Activated CD8-positive, alpha-beta memory T cell treated with anti-CD3 and anti-CD28 coated beads, Interleukin-2, amount 50 U/mL, for 24 hours (primary cell): Measurements from ENCODE around the gene AVPI1.
"Not testable (repeated sequence)": the region's sequence is repeated elsewhere in the genome, so short reads cannot be mapped to it uniquely, and the experiment has no call there.

Experiments used
- DNase-seq: peaks from one replicate; pipeline ENCODE4 v3.0.0-alpha.2; 2020; ENCODE audit errors: extremely low read depth

The AVPI1 gene

DNA sequence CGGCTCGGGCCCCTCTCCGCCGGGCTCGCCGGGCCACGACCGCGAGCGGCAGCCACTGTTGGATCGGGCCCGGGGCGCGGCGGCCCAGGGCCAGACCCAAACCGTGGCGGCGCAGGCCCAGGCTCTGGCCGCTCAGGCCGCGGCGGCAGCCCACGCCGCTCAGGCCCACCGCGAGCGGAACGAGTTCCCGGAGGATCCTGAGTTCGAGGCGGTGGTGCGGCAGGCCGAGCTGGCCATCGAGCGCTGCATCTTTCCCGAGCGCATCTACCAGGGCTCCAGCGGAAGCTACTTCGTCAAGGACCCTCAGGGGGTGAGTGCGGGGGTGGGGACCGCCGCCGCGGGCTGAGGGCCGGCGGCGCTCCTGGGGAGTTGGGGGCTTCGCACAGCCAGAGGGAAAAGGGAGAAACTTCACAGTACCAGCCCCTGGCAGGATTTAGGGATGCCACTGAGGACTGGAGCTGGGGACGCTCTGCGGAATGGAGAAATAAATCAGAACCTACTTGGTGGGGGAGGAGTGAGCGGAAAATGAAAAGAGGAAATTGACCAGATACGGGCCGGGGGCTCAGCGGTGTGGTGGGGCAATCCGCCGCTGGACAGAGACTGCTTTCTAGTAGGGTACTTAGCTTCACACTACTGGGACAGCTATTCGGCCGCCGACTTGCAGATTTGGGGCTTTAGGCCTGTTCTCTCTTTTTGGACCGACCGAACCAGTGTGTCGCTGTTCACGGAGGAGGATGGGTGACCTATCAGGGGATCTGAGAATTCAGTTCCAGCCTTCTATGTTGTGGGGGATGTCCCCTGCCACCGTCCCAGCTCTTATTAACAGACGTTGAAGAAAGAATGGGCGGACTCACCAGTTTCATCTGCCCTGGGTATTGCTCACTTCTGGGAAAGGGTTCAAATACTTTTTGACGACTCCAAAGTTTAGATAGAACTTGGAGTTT lies 45.9 kb downstream of the AVPI1 start:
- DNase-seq = no peak

DNA sequence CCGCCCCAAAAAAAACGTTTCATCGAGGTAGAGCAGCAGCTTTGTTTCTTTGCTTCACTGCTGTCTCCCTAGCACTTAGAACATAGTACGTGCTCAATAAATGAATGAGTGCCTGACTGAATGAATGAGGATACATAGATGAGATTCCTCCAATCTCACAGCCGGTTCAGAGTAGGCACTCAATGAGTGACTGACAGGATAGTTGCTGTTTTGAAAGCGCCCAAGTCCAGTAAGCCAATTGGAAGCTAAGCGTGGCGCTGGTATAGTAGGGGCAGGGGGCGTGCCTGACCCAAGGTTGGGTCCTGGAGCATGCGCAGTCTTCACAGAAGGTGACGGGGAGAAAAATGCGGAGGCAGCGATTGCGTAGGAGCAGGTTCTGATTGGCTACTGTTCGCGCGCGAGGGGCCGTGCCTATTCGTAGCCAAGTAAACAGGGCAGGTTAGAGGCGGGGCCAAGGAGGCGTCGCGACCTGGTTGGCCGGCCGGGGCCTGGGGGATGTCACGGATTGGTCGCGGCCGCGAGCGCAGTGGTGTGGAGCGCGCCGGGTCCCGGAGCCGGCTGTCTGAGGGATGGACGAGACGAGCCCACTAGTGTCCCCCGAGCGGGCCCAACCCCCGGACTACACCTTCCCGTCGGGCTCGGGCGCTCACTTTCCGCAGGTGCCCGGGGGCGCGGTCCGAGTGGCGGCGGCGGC lies 46.7 kb downstream of the AVPI1 start, which contains the start of gene PI4K2A:
PI4K2A (plus strand) TSS at position 498 of the 694 bp plus-strand sequence; CDS start at position 570, 72 bp downstream.
- DNase-seq = peak; percentile 98

DNA sequence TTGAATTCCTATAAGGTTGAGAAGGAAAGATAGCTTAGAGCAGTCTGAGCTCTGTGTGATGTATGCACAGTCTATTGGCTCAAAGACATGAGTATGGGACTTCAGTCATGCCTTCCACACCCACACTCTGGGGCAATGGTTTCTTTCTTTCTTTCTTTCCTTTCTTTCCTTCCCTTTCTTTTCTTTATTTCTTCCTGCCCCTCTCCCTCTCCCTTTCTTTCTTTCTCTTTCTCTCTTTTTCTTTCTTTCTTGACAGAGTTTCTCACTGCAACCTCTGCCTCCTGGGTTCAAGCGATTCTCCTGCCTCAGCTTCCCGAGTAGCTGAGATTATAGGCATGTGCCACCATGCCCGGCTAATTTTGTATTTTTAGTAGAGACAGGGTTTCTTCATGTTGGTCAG lies 48.0 kb downstream of the AVPI1 start:
- not testable (repeated sequence) for DNase-seq

DNA sequence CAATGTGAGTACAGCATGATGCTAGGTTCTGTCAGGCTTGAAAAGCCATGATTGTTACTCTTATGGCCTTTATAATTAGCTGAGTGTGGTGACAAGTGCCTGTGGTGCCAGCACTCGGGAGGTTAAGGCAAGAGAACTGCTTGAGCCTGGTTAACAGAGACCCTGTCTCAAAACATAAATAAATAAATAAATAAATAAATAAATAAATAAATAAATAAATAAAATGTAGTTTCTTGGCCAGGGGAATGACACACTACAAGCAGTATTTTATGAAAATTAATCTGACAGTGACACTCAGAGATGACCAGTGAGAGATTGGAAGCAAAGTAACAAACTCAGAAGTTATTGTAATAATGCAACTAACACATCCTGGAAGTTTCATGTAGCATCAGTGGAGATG lies 51.5 kb downstream of the AVPI1 start:
- no peak for DNase-seq

- DNase-seq = no peak
Observed at GRCh38 chr10:97633921-97634320, 53.1 kb downstream of the AVPI1 start.

- peak; percentile 77 for DNase-seq
Observed at GRCh38 chr10:97632949-97633884, 53.8 kb downstream of the AVPI1 start, which contains the start of gene MORN4. MORN4 (minus strand) TSS chr10:97633500; CDS start chr10:97619653, 13,847 bp downstream.

DNA sequence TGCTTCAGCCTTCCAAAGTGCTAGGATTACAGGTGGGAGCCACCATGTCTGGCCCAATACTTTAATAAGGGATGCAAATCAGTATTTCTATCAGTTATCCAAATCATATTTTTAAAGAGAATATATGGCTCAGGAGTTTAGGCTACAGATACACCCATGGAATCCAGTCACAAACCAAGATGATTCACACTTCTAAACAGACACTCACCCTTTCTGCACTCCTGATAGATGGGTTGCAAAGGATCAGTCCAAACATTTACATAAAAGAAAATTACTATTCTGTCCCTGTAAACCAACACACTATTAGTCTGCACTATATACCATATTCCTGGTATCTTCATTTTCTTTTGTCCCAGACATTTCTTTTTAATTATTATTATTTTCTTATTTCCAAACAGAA lies 55.9 kb downstream of the AVPI1 start:
- no peak for DNase-seq

GRCh38 chr10:97629289-97629688 lies 57.8 kb downstream of the AVPI1 start:
- DNase-seq = no peak

DNA sequence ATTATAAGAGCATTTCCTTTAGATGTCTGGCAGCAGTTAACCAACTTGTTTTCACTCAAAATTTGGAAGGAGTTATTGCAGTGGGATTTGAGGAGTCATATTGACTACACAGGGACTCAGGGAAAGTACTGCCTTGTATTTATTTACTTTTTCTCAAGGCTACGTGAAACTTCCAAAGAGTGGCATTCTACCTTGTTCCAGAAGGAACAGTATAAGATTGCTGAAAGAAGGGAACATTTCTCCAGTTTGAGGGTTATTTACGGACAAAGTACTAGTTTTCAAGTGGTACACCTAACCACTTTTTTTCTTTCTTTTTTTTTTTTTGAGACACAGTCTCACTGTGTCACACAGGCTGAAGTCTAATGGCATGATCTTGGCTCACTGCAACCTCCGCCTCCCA lies 58.8 kb downstream of the AVPI1 start:
- DNase-seq = no peak

DNA sequence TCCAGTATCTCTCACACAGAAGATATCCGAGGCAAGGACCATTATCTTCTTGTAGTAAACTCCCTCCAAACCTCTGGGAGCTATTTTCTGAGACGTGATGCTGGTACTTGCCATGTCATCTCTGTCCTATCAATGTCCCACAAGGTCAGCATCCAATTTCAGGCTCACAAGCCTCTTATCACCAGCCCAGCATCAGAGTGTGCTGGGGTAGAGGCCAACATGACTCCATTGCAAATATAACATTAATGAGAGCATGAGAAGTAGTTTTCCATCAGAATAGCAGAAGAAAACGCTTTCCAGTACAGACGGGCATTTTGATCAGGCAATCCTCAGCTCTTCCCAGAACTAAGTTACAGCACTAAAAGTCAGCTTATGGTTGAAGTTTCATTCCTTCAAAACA lies 59.3 kb downstream of the AVPI1 start:
- no peak for DNase-seq
